ENCODE results near the gene HAPLN3. TPM values are rescaled to one million over a fixed set of nuclear protein-coding genes. Genes with fewer than 3 reads are reported as not detected.

HAPLN3 gene
- total and polyA plus RNA-seq, 2 of the 4 experiments (the other 2 are of a cell fraction): 5.9 to 28.6 TPM

- WGBS, 2 experiments (ENCODE audit: extremely low coverage in 2 of 2, insufficient read length in 1 of 2): 40% methylated on average over 1 of the region's 3 CpGs; no CpG with 5 or more reads in 1 of the 2 experiments
These were observed 13.6 kb downstream of the HAPLN3 start for GRCh38 chr15:88881775-88882174.

More at GRCh38 chr15:88881775-88882174, 13.6 kb downstream of the HAPLN3 start:
- intact Hi-C loops (cut with micrococcal nuclease): no loop called here
- no peak overlapping the region for H3K27ac ChIP-seq (ENCODE audit: insufficient read depth, low read length)
- BruUV-seq (replicated peaks): no TSS peak
- DNase-seq: no peak
- POLR2A ChIA-PET (ENCODE audit: unreplicated experiment): no interaction called here
- H2BK15ac ChIP-seq (ENCODE audit: low read depth, low read length): no peak overlapping the region
- peak overlapping the region; percentile 42 for H2BK120ac ChIP-seq (ENCODE audit: low read depth, low read length)
- no peak overlapping the region for H2AK5ac ChIP-seq (ENCODE audit: low read depth, low read length)
- H3K9me3 ChIP-seq (ENCODE audit: control insufficient read depth, insufficient read depth, low read length): no peaks in the 10 kb centered on the region
- H3K14ac ChIP-seq (replicated peaks; ENCODE audit: low read depth, low read length): no peak overlapping the region
- peak overlapping the region; percentile 4 for H2AFZ ChIP-seq (replicated peaks; ENCODE audit: low read length, poor library complexity)
- H3K4me3 ChIP-seq (ENCODE audit: insufficient read depth, low read depth, low read length): no peak overlapping the region
- H3K4me1 ChIP-seq (ENCODE audit: control insufficient read depth, insufficient read depth, low read length): peaks cover 4% of the 10 kb centered on the region
- in situ Hi-C loops (cut with MboI; ENCODE audit: low sequenced_read_pairs): no loop called here
- H3K9me1 ChIP-seq (ENCODE audit: insufficient read depth, low read length): peaks cover 7% of the 10 kb centered on the region; the same call in 1 of the 2 replicates
- H2BK5ac ChIP-seq (ENCODE audit: low read depth, low read length, poor library complexity, severe bottlenecking): no peak overlapping the region
- no peaks in the 10 kb centered on the region; a peak in 1 of 4 replicates for H3K79me1 ChIP-seq (ENCODE audit: low read depth in 1 of 2, low read length in 2 of 2)
- H3K27me3 ChIP-seq (ENCODE audit: control insufficient read depth, insufficient read depth, low read length): no peaks in the 10 kb centered on the region
- TF ChIP-seq RCOR1 (IDR thresholded peaks at IDR 0.05; ENCODE audit: insufficient replicate concordance, low read length) (no peak), NFE2L2 (IDR thresholded peaks at IDR 0.05; ENCODE audit: low read depth, low read length) (no peak), SMC3 (IDR thresholded peaks at IDR 0.05; ENCODE audit: low read depth, low read length) (no peak), USF2 (IDR thresholded peaks at IDR 0.05; ENCODE audit: low read depth, low read length) (no peak), CTCF (conservative IDR thresholded peaks at IDR 0.05; ENCODE audit: low read depth, low read length) (no peak), MAZ (IDR thresholded peaks at IDR 0.05; ENCODE audit: borderline replicate concordance, low read depth, low read length) (no peak), CEBPB (IDR thresholded peaks at IDR 0.05; ENCODE audit: low read depth, low read length) (no peak), CHD1 (IDR thresholded peaks at IDR 0.05; ENCODE audit: low read depth, low read length) (no peak), MAFK (IDR thresholded peaks at IDR 0.05; ENCODE audit: low read depth, low read length) (no peak), BHLHE40 (IDR thresholded peaks at IDR 0.05; ENCODE audit: low read depth, low read length) (no peak)
- no peak overlapping the region for H4K8ac ChIP-seq (ENCODE audit: low read depth in 2 of 2, low read length in 2 of 2)
- no peak overlapping the region for H2BK20ac ChIP-seq (ENCODE audit: low read depth, low read length)
- H3K18ac ChIP-seq (ENCODE audit: low read depth, low read length): no peak overlapping the region
- no peak overlapping the region for H3K4me2 ChIP-seq (ENCODE audit: low read depth, low read length)
- H3K56ac ChIP-seq (ENCODE audit: extremely low read depth, insufficient read depth, low read length): no peak overlapping the region
- CTCF ChIA-PET: no interaction called here
- H2AK9ac ChIP-seq (replicated peaks; ENCODE audit: low read depth, low read length, poor library complexity): no peak overlapping the region
- H3K4ac ChIP-seq (ENCODE audit: low read depth, low read length): 0 out of 2 replicates have a peak overlapping the region, but pooled peaks have one; percentile 20
- peaks cover 16% of the 10 kb centered on the region for H3K36me3 ChIP-seq (ENCODE audit: control insufficient read depth, insufficient read depth, low read length)
- H3K9ac ChIP-seq (ENCODE audit: low read depth, low read length): no peak overlapping the region
- dilution Hi-C loops (cut with HindIII; ENCODE audit: low sequenced_read_pairs, unreplicated experiment): no loop called here
- no peak overlapping the region for H3K23ac ChIP-seq (ENCODE audit: low read depth, low read length)
- H4K91ac ChIP-seq (ENCODE audit: insufficient read depth, low read depth, low read length): no peak overlapping the region
- no peak overlapping the region for H4K5ac ChIP-seq (ENCODE audit: low read depth, low read length)
- ATAC-seq (ENCODE audit: low read depth): no peak
- no peaks in the 10 kb centered on the region for H4K20me1 ChIP-seq (ENCODE audit: insufficient read depth, low read length)

Data from IMR-90 (cell line).